ENCODE measurements around the gene PSENEN. TPM values are rescaled to one million over a fixed set of nuclear protein-coding genes. Genes with fewer than 3 reads are reported as not detected.

The PSENEN gene
- total RNA-seq, 1 donor from 2014 or later = 44.7 TPM

- no peak for ATAC-seq
- no peak for DNase-seq (ENCODE audit: missing footprints)
- intact Hi-C loops (cut with DNase I) = loop anchor here (10.0 kb wide), 1 partner anchor 371 kb away; the partner anchor contains the start of genes OVOL3, POLR2I and TBCB
Measured at GRCh38 chr19:35743640-35744429, 1.6 kb upstream of the PSENEN start.

DNA sequence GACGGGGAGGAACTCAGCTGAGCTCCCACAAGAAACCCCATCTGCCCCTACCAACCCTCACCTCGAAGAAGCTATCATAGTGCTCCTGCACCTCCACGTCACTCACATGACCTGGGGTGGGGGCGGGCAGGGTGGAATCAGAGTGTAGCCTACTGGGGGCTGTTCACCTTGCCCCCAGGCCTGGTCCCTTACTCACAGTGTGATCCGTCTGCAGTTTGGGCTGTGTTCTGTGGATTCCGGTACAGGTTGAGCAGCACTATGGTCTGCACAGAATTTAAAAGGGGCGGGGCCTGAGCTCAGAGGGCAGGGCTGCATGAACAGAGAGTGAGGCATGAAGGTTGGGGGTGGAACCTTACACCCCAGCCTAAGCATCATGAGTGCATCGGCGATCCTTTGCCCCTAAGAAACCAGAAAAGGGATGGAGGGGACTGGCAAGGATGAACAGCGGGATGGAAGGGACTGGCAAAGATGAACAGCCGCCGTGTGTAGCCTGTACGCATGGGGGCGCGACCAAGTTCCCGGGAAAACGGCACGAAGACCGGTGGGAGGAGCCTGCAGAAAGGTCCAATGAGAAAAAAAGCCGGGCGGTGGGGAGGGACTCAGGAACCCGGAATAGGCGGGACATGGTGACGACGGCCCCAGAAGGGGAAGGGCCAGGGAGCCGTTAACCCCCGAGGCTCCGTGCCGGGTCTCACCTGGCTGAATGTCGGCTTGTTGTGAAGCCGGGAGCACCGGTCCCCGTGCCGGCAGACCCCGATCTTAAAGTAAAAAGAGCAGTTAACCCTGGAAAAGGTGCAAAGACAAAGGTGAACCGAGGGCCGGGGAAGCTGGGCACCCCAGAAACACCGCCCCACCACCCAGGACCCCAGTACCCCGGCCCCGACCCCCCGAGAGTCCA is 772 bp upstream of the PSENEN start:
- ATAC-seq = peak; percentile 73
- peak; percentile 96 for DNase-seq (ENCODE audit: missing footprints)
- intact Hi-C loops (cut with DNase I) = loop anchor here (1.0 to 10.0 kb wide), 4 partner anchors 27 to 370 kb away; partner anchors contain the start of genes COX6B1, OVOL3, POLR2I and TBCB

GRCh38 chr19:35746087-35746462 is 624 bp downstream of the PSENEN start:
- DNase-seq (ENCODE audit: missing footprints) (no peak), ATAC-seq (no peak)
- intact Hi-C loops (cut with DNase I) = loop anchor here (5.0 to 10.0 kb wide), 2 partner anchors 99 to 369 kb away; partner anchors contain the start of genes COX6B1, OVOL3, POLR2I and TBCB

DNA sequence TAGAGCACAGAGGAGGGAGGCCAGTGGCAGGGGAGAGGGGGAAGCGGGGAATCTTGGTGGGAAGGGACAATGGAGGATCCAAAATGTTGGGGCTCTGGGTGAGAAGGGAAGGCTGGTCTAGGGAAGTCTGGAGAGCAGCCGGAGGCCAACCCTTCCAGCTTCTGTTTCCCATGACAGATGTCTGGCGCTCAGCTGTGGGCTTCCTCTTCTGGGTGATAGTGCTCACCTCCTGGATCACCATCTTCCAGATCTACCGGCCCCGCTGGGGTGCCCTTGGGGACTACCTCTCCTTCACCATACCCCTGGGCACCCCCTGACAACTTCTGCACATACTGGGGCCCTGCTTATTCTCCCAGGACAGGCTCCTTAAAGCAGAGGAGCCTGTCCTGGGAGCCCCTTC is 1.1 kb downstream of the PSENEN start:
- DNase-seq (ENCODE audit: missing footprints) (peak; percentile 64), ATAC-seq (no peak)
- intact Hi-C loops (cut with DNase I) = loop anchor here (5.0 to 10.0 kb wide), 2 partner anchors 99 to 368 kb away; partner anchors contain the start of genes COX6B1, OVOL3, POLR2I and TBCB

- DNase-seq (ENCODE audit: missing footprints) (peak; percentile 100), ATAC-seq (peak; percentile 88)
- intact Hi-C loops (cut with DNase I) = loop anchor here (5.0 to 10.0 kb wide), 2 partner anchors 101 to 366 kb away; partner anchors contain the start of genes COX6B1, OVOL3, POLR2I and TBCB
Measured at GRCh38 chr19:35748106-35749020, 2.9 kb downstream of the PSENEN start, which contains the start of gene LIN37. Gene LIN37, plus strand, starts transcription at chr19:35748576. Its CDS starts 149 bp downstream, at chr19:35748725.

DNA sequence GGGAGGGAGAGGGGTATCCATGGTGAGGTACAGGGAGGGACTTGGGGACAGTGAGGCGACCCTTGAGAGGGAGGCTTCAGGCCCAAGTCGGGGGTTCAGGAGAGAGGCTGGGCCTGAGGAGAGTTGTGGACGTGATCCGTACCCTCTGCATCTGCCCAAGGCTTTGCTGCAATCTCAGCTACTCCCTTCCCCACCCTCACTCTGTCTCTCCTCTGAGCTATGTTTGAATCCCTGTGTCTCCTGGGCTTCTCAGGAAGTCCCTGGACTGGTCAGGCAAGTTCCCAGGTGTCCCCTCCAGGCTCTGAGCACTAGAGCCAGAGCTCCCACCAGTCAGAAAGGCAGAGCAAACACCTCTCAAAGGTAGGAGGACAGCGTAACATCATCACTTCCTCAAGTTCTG is 4.7 kb downstream of the PSENEN start:
- ATAC-seq (no peak), DNase-seq (ENCODE audit: missing footprints) (peak; percentile 47)
- intact Hi-C loops (cut with DNase I) = no loop called here

DNA sequence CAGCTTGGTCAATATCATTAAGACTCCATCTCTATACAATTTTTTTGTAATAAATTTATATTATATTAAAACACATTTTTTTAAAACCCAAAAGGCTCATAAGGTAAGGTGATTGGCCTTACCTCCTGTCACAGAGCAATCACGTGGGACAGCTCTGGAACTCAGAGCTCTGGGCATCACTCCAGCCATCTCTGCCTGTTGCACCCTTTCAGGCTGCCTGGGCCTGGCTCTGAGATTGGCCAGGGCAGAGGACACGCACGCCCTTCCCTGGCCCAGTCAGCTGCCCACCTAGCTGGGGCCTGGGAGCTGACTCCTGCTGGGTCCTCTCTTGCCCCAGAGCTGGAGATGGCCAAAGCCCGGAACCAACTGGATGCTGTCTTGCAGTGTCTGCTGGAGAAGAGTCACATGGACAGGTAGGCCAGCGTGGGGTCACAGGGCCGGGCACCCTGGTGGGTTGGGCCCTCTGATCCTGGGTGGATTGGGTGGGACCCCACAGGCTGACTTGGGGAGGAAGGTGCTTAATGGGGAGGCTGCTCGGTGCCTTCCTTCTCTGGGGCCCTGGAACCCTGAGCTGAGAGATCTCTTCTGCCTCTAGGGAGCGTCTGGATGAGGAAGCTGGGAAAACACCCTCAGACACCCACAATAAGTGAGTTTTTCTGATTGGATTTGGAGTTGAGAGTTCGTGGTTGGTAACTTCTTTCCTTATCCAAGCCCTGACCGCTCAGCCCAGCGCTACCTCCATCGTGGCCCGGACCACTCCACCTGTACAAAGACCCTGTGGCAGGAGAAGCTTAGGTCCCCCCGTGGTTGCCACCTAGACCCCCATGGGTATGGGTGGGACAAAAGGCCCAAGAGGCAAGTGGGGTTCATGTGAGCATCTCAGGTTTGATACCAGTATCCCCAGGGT is 6.6 kb downstream of the PSENEN start:
- intact Hi-C loops (cut with DNase I) = no loop called here
- ATAC-seq (no peak), DNase-seq (ENCODE audit: missing footprints) (peak; percentile 69)

GRCh38 chr19:35752746-35753350 is 7.4 kb downstream of the PSENEN start:
- intact Hi-C loops (cut with DNase I) = no loop called here
- ATAC-seq (no peak), DNase-seq (ENCODE audit: missing footprints) (peak; percentile 63)

DNA sequence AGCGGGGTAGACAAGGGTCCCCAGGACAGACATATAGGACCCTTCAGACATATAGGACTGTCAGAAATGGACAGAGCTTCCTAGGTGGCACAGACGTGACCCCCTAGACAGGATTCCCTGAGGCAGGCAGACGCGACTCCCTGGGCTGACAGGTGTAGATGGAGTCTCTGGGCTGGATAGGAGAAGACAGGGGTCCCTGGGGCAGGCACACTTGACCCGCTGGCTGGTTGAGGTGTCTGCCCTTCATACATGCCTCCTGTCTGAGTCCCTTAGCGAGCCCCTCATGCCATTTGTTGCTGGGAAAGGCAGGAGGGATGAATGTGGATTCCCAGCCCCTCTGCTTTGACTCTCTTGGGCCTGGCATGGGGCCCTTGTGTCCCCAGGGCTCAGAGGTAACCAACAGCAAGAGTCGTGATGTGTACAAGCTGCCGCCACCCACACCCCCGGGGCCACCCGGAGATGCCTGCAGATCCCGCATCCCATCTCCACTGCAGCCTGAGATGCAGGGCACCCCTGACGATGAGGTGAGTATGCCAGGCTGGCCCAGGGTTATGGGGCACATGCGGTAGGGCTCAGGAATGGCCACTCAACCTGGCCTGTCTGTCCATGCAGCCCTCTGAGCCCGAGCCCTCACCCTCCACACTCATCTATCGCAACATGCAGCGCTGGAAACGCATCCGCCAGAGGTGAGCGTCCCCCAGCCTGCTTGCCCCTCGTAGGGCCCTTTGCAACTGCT is 8.4 kb downstream of the PSENEN start:
- no peak for ATAC-seq
- DNase-seq (ENCODE audit: missing footprints) = peak; percentile 63
- intact Hi-C loops (cut with DNase I) = no loop called here

DNA sequence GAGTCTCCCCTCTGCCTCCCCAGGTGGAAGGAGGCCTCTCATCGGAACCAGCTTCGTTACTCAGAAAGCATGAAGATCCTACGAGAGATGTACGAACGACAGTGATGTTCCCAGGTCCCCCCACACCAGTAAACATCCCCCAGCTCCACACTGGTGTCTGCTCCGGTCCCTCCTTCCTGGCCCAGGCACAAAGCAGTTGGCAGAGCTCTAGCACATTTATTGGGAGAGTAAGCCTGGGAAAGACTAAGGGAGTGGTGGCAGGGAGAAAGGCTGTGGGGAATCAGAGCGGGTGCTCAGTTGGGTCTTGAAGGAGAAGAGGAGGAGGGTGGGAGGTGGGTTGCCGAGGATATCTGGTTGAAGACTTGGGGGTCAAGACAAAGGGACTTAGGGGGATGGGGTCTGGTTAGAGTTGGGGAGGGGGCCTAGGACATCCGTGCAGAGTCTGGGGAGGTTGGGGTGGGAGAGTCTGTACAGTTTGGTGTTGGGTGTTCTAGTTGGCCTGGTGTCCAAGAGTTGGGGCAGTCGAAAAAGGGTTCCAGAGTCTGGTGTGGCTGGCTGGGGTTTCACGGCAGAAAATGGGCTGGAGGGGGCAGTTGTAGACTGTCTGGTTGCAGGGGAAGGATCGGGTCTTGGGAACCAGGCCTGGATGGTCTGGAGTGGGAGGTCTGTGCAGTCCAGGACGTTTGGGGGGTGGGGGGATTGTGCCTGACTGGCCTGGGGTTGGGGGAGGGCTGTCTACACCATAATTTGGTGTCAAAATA is 9.1 kb downstream of the PSENEN start:
- intact Hi-C loops (cut with DNase I) = no loop called here
- DNase-seq (ENCODE audit: missing footprints) = peak; percentile 20

GRCh38 chr19:35755131-35755549 is 9.7 kb downstream of the PSENEN start:
- DNase-seq (ENCODE audit: missing footprints) = no peak
- intact Hi-C loops (cut with DNase I) = no loop called here
- peak; percentile 56 for ATAC-seq

More for the DNA sequence above, 9.1 kb downstream of the PSENEN start:
- ATAC-seq = no peak

DNA sequence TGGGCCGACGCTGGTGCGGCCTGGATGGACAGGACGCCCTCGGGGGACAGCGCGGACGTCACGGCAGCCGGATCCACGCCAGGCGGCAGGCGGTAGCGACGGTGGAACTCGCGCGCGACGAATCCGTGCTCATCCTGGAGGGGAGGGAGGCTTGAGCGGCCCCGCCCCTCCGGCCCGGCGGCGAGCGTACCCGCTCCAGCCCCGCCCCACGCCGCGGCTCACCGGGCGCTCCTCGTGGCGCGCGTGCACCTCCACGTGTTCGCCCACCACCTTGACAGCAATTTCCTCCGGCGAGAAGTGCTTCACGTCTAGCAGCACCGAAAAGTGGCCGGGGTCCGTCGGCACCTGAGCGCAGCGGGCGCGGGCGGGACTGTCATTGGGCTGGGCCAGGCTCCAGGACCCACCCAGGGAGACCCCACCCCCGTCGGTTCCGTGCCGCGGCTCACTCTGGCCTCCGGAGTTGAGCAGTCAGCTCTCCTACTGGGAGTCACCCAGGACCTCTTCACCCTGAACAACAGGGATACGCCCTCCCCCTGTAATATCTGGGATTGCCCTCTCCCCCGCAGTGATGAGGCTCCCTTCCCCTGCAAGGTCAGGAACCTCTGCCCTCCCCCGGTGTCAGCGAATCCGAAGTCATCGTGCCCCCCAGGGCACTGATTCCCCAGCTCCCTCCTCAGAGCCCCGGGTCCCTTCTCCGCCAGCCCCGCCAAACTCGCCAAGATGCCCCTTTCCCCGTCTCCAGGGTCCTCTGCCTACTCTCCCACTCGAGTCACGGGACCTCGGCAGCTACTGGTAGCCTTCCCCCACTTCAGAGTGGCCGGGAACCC is 10.3 kb downstream of the PSENEN start:
- DNase-seq (ENCODE audit: missing footprints) (peak; percentile 94), ATAC-seq (peak; percentile 61)
- intact Hi-C loops (cut with DNase I) = no loop called here

GRCh38 chr19:35756377-35757230 is 11.2 kb downstream of the PSENEN start, which contains the start of gene HSPB6:
Gene HSPB6, minus strand, starts transcription at chr19:35757029. Its CDS starts 21 bp downstream, at chr19:35757008.
- intact Hi-C loops (cut with DNase I) = loop anchor here (1.0 kb wide), 1 partner anchor 40 kb away; no protein-coding TSS in a partner anchor
- peak; percentile 88 for DNase-seq (ENCODE audit: missing footprints)
- ATAC-seq = peak; percentile 43
